GM12892 (cell line): Measurements from ENCODE around the gene COX7A2L.
"Not testable (repeated sequence)": the region's sequence is repeated elsewhere in the genome, so short reads cannot be mapped to it uniquely, and the experiment has no call there.

Source experiments
- DNase-seq: peaks from one replicate; pipeline ENCODE4 v3.0.0; 2011; ENCODE audit not compliant: insufficient read length
- FAIRE-seq: peaks from 2 replicates; lab custom pipeline; 2011; peaks lifted over from hg19 to GRCh38; lab: Jason Lieb, UNC
- POLR2A ChIP-seq: IDR thresholded peaks from 2 replicates; pipeline ENCODE4 v1.6.1; 2011; ENCODE audit warnings: low read depth, low read length, control low read depth
- POLR2AphosphoS5 ChIP-seq: IDR thresholded peaks from 2 replicates; pipeline ENCODE4 v1.6.1; 2011; ENCODE audit warnings: low read depth, low read length, control low read depth
- TAF1 ChIP-seq: IDR thresholded peaks from 2 replicates; pipeline ENCODE4 v1.6.1; 2011; ENCODE audit warnings: low read depth, mild to moderate bottlenecking, control low read depth, low read length, borderline replicate concordance

The COX7A2L gene

GRCh38 chr2:42363413-42363812, 2.4 kb upstream of the COX7A2L start:
- DNase-seq (no peak), FAIRE-seq (no peak)

GRCh38 chr2:42361728-42362283, 789 bp upstream of the COX7A2L start:
- TF ChIP-seq TAF1, result no peak
- TF ChIP-seq POLR2A, result no peak
- TF ChIP-seq POLR2AphosphoS5, result no peak

More at GRCh38 chr2:42363413-42363812, 2.4 kb upstream of the COX7A2L start:
- TF ChIP-seq TAF1 (no peak), POLR2A (no peak), POLR2AphosphoS5 (no peak)

GRCh38 chr2:42360493-42360889, 526 bp downstream of the COX7A2L start:
- DNase-seq, result no peak
- TF ChIP-seq POLR2AphosphoS5 (no peak), TAF1 (no peak), POLR2A (no peak)
- no peak for FAIRE-seq

More at GRCh38 chr2:42361728-42362283, 789 bp upstream of the COX7A2L start:
- FAIRE-seq (no peak), DNase-seq (no peak)

GRCh38 chr2:42359965-42360483, 993 bp downstream of the COX7A2L start:
- FAIRE-seq, result no peak
- no peak for DNase-seq
- TF ChIP-seq POLR2A (no peak), TAF1 (no peak), POLR2AphosphoS5 (no peak)

GRCh38 chr2:42359304-42359964, 1.6 kb downstream of the COX7A2L start:
- DNase-seq (no peak), FAIRE-seq (no peak)

GRCh38 chr2:42353792-42354429, 7.1 kb downstream of the COX7A2L start:
- DNase-seq (no peak), FAIRE-seq (no peak)
- TF ChIP-seq POLR2AphosphoS5 (no peak), TAF1 (no peak), POLR2A (no peak)

More at GRCh38 chr2:42359304-42359964, 1.6 kb downstream of the COX7A2L start:
- TF ChIP-seq POLR2A (no peak), POLR2AphosphoS5 (no peak), TAF1 (no peak)

- DNase-seq, result no peak
- no peak for FAIRE-seq
- TF ChIP-seq POLR2AphosphoS5, result no peak
- TF ChIP-seq TAF1, result no peak
- no peak for TF ChIP-seq POLR2A
These were observed 9.2 kb downstream of the COX7A2L start for GRCh38 chr2:42351864-42352263.

- TF ChIP-seq POLR2AphosphoS5 (no peak), TAF1 (no peak), POLR2A (no peak)
- no peak for FAIRE-seq
These were observed 10.5 kb downstream of the COX7A2L start for GRCh38 chr2:42350434-42351063.

GRCh38 chr2:42348113-42348805, 12.8 kb downstream of the COX7A2L start:
- DNase-seq, result no peak
- FAIRE-seq, result no peak

More at GRCh38 chr2:42350434-42351063, 10.5 kb downstream of the COX7A2L start:
- no peak for DNase-seq

GRCh38 chr2:42347518-42347917, 13.5 kb downstream of the COX7A2L start:
- FAIRE-seq, DNase-seq: not testable (repeated sequence)

More at GRCh38 chr2:42348113-42348805, 12.8 kb downstream of the COX7A2L start:
- TF ChIP-seq POLR2AphosphoS5 (no peak), POLR2A (no peak)

GRCh38 chr2:42346856-42347255, 14.2 kb downstream of the COX7A2L start:
- DNase-seq, FAIRE-seq: not testable (repeated sequence)
